CD4-positive, alpha-beta T cell treated with Interleukin-1 beta for 1 hour (primary cell): ENCODE measurements around the gene GNG12.
A peak's percentile ranks its signal among the peaks of the same experiment; 100 is the strongest.

Source experiments
- DNase-seq, 2 donors: peaks; one replicate each; pipeline ENCODE4 v3.0.0-alpha.2; 2020 to 2022

The GNG12 gene

GRCh38 chr1:67777440-67777839 is 55.8 kb downstream of the GNG12 start:
- no peak for DNase-seq

GRCh38 chr1:67777016-67777415 is 56.3 kb downstream of the GNG12 start:
- DNase-seq, result no peak

GRCh38 chr1:67773462-67773861 is 59.8 kb downstream of the GNG12 start:
- DNase-seq, result no peak

- DNase-seq, result no peak
Observed at GRCh38 chr1:67771749-67772148, 61.5 kb downstream of the GNG12 start.

GRCh38 chr1:67771152-67771551 is 62.1 kb downstream of the GNG12 start:
- DNase-seq, result no peak

- DNase-seq, result no peak
Observed at GRCh38 chr1:67769633-67770256, 63.5 kb downstream of the GNG12 start.

GRCh38 chr1:67768480-67768879 is 64.8 kb downstream of the GNG12 start:
- no peak for DNase-seq

- DNase-seq, result no peak
Observed at GRCh38 chr1:67767103-67767782, 66.0 kb downstream of the GNG12 start.

GRCh38 chr1:67766141-67766978 is 66.9 kb downstream of the GNG12 start:
- DNase-seq, result peak; percentile 4 to 34

GRCh38 chr1:67764633-67765032 is 68.6 kb downstream of the GNG12 start:
- DNase-seq, result no peak

GRCh38 chr1:67761730-67762129 is 71.5 kb downstream of the GNG12 start:
- no peak for DNase-seq

- no peak for DNase-seq
Observed at GRCh38 chr1:67761091-67761490, 72.2 kb downstream of the GNG12 start.

GRCh38 chr1:67760030-67760821 is 73.0 kb downstream of the GNG12 start:
- peak; percentile 36 to 56 for DNase-seq

GRCh38 chr1:67759692-67760029 is 73.6 kb downstream of the GNG12 start:
- DNase-seq, result no peak

GRCh38 chr1:67759066-67759465 is 74.2 kb downstream of the GNG12 start:
- DNase-seq, result no peak

- DNase-seq, result no peak
Observed at GRCh38 chr1:67755619-67756018, 77.6 kb downstream of the GNG12 start.

- DNase-seq, result no peak
Observed at GRCh38 chr1:67755160-67755559, 78.1 kb downstream of the GNG12 start.

GRCh38 chr1:67754526-67754920 is 78.7 kb downstream of the GNG12 start:
- DNase-seq, result no peak

GRCh38 chr1:67753776-67754525 is 79.3 kb downstream of the GNG12 start:
- DNase-seq, result no peak

GRCh38 chr1:67752306-67752705 is 81.0 kb downstream of the GNG12 start:
- DNase-seq, result no peak

GRCh38 chr1:67750691-67751054 is 82.6 kb downstream of the GNG12 start:
- no peak for DNase-seq
